NCI-H226 (cell line): ENCODE measurements around the gene KDM2A.
A peak's percentile ranks its signal among the peaks of the same experiment; 100 is the strongest.

Experiments used
- DNase-seq: peaks from one replicate; pipeline ENCODE4 v3.0.0-alpha.2; 2015

Gene KDM2A

GRCh38 chr11:67275606-67276409, 156.7 kb downstream of the KDM2A start:
- DNase-seq: no peak

- no peak for DNase-seq
Measured at GRCh38 chr11:67276781-67277230, 157.7 kb downstream of the KDM2A start.

DNA sequence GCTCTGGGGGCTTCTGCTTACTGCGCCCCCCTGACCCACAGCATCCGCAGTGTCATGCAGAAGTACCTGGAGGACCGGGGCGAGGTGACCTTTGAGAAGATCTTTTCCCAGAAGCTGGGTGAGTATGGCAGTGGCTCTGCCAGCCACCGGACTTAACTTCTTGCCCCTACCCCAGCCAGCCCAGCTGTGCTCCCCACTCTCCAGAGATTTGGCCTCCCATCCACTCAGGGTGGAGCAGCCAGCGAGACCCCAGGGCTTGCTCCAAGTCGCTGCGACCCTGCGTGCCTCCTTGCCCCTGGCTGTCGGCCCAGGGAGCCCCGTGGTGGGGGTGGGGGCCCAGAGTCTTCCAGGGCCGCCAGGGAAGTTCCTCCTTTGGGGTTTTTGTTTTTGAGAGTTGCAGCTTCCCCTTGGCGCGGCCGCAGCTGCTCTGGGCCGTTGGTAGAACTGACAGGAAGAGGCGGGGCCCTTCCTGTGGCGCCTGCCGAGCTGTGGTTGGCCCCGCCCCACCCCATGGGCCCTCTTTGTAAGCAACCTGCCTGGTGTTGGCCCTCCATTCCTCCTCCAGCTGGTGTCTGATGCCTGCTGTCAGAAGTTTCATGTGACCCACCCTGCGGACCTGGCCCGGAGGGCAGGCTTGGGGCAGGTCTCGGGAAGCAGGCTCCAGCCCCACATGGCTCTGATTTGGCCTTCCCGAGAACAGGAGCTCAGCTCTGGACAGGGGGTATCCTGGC, 158.3 kb downstream of the KDM2A start:
- DNase-seq: peak; percentile 67

- DNase-seq: no peak
Measured at GRCh38 chr11:67278135-67278938, 159.3 kb downstream of the KDM2A start.

DNA sequence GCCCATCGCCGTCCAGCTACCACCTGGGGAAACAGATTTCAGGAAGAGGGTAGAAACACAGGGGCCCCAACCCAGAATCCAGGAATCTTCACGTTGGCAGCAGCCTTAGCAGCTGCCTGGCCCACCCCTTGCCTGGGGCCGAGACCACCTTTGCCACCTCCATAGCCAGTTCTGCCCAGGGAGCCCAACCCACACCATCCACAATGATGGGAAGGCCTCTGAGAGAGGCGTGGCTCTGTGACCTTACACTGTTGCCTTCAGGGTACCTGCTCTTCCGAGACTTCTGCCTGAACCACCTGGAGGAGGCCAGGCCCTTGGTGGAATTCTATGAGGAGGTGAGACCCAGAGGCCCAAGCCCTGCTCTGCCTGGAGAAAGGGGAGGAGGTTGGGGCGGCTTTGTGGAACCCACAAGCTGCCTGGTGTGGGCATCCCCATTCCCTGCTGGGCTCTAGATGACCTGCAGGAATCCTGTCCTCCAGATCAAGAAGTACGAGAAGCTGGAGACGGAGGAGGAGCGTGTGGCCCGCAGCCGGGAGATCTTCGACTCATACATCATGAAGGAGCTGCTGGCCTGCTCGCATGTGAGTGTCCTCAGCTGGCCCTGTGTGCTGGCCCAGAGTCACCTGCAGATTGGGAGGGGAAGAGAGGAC, 160.0 kb downstream of the KDM2A start:
- DNase-seq: no peak

DNA sequence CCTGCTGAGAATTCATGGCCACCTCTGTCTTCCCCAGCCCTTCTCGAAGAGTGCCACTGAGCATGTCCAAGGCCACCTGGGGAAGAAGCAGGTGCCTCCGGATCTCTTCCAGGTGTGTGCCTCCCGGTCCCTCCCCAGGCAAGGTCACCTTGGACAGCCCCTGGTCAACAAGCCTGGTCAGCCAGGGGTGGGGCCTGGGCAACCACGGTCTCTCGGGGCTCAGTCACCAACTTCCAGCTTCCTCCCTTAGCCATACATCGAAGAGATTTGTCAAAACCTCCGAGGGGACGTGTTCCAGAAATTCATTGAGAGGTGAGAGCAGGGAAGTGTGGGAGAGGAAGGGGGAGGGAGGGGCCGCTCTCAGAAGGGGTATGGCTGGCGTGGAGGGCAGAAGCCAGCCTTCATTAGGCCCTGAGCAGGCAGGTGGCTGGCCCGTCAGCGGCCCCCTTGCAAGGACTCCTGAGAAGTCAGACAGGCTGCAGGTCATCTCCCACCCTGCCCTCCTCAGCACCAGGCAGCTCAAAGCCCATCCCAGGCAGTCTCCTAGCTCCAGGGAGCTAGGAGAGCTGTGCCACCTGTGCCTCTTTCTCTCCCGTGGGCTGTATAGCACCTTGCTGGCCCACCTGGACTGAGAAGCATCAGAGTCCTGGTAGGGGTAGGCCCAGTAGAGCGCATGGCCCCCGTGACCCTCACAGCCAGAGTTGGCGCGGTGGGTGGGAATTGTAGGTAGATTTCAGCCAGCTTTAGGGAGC, 160.7 kb downstream of the KDM2A start:
- DNase-seq: no peak

DNA sequence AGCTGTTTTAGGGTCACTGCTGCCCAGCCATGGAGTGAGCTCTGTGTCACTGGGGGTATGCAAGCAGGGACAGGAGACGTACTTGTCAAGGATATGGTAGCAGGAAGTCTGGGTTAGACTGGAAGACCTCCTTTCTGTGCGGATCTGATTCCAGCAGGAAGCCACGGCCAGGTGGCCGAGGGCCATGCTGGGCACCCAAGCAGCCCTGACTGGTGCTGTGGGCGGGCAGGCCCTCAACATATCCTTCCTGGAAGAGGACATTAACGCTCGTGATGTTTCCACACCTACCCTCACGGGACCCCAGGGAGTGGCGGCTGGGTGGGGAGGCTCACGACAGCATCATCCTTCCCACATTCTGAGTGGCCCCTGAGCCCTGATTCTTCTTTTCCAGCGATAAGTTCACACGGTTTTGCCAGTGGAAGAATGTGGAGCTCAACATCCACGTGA, 161.3 kb downstream of the KDM2A start:
- no peak for DNase-seq

DNA sequence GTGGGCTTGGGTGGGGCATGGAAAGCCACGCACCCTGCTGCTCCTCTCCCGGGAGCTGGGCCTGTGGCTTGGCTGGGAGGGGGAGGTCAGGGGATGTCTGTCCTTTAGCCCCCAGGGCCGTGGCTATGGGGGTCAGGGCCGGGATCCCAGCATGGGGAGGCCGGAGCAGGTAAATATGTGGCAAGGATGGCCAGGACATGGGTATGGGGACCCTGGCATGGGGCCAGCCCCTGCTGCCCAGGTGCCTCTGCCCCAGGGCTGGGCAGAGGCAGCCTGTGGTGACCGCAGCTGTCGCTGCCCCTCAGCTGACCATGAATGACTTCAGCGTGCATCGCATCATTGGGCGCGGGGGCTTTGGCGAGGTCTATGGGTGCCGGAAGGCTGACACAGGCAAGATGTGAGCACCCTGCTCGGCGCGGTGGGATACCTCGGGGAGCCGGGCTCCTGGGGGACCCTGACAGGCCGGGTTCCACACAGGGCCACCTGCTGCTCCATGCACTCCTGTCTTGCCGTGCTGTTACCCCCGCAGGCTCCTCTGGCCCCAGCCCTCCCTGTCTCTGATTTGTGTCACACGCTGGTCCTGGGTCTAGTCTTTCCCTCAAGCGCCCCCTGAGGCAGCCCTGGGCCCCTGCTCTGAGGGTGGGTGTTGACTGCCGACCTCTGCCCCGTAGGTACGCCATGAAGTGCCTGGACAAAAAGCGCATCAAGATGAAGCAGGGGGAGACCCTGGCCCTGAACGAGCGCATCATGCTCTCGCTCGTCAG, 161.9 kb downstream of the KDM2A start:
- no peak for DNase-seq

GRCh38 chr11:67281552-67282150, 162.6 kb downstream of the KDM2A start:
- no peak for DNase-seq

- DNase-seq: no peak
Measured at GRCh38 chr11:67282155-67282875, 163.3 kb downstream of the KDM2A start.

DNA sequence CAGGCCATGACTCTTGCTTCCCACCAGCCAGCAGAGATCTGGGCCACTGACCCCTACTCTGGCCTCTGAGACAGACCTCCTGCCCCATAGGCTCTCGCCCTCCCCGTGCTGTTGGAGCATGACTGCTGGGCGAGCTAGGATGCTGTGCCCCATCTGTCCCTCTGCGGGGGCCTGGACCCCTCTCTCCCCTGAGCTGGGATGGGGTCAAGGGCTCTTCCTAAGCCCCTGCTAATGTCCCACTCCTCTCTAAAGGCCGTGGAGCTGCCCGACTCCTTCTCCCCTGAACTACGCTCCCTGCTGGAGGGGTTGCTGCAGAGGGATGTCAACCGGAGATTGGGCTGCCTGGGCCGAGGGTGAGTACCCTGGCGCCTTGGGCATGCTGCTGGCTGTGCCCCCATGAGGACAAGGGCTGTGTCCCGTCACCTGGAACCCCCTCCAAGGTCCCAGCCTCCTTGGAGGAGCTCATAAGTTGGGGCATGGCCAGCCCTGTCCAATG, 163.9 kb downstream of the KDM2A start:
- no peak for DNase-seq

DNA sequence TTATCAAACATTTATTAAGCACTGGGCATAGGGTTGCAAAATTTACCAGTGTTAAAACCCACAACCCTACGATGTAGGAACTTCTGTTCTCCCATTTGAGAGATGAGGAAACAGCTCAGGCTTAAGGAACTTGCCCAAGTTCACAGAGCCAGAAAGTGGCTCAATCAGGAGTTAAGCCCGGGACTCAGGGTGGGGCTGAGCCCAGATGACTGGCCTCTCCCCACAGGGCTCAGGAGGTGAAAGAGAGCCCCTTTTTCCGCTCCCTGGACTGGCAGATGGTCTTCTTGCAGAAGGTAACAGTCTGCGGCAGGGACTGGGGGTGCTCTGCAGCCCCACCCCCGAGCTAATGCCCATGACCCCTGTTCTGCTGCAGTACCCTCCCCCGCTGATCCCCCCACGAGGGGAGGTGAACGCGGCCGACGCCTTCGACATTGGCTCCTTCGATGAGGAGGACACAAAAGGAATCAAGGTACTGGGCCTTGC, 164.5 kb downstream of the KDM2A start:
- DNase-seq: no peak

GRCh38 chr11:67284811-67285540, 165.9 kb downstream of the KDM2A start:
- no peak for DNase-seq

DNA sequence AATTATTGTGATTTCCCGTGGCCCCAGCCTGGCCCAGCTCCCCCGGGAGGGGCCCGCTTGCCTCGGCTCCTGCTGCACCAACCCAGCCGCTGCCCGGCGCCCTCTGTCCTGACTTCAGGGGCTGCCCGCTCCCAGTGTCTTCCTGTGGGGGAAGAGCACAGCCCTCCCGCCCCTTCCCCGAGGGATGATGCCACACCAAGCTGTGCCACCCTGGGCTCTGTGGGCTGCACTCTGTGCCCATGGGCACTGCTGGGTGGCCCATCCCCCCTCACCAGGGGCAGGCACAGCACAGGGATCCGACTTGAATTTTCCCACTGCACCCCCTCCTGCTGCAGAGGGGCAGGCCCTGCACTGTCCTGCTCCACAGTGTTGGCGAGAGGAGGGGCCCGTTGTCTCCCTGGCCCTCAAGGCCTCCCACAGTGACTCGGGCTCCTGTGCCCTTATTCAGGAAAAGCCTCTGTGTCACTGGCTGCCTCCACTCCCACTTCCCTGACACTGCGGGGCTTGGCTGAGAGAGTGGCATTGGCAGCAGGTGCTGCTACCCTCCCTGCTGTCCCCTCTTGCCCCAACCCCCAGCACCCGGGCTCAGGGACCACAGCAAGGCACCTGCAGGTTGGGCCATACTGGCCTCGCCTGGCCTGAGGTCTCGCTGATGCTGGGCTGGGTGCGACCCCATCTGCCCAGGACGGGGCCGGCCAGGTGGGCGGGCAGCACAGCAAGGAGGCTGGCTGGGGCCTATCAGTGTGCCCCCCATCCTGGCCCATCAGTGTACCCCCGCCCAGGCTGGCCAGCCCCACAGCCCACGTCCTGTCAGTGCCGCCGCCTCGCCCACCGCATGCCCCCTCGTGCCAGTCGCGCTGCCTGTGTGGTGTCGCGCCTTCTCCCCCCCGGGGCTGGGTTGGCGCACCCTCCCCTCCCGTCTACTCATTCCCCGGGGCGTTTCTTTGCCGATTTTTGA, 166.8 kb downstream of the KDM2A start:
- no peak for DNase-seq

- DNase-seq: no peak
Measured at GRCh38 chr11:67286621-67287333, 167.7 kb downstream of the KDM2A start.

DNA sequence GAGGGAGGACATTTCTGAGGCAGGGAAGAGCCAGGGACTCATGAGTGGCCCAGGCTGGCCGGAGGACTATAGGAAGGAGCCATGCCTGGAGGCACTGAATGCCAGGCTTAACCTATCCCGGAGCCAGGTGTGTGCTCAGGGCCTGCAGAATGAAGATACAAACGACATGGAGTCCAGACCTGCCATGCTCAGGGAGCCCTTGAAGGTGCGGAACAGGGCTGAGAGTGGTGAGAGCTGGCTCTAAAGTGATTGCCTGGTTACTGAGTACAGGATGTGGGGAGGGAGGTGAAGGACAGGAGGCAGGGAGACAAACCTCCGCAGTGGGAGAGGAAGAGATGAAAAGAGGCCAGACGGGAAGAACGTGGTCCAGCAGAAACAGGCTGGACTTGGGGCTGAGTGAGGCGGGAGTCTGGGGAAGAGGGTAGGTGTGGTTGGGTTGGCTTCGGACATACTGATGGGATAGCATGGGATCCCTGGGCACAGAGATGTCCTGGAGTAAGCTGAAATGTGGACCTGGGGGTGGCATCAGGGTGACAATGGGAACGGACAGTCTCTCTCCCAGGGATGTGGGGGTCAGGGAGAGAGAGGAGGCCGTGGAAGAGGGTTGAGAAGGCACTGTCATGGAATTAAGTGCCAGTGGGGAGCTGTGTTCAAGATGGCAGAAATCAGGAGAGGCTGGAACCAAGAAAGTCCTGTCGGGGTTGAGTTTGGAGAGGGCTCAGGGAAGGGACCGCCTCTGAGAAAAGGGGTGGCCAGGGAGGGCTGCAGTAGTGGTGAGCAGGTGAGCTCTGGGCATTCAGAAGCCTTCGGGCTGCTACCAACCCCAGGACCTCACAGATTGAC, 168.5 kb downstream of the KDM2A start:
- no peak for DNase-seq
